A204.1 (cell line): ENCODE data around the gene SEPTIN11.
"Not testable (repeated sequence)": the region's sequence is repeated elsewhere in the genome, so short reads cannot be mapped to it uniquely, and the experiment has no call there.

Experiments used
- FAIRE-seq: peaks from 2 replicates; lab custom pipeline; 2012; peaks lifted over from hg19 to GRCh38; lab: Jason Lieb, UNC

SEPTIN11 gene

DNA sequence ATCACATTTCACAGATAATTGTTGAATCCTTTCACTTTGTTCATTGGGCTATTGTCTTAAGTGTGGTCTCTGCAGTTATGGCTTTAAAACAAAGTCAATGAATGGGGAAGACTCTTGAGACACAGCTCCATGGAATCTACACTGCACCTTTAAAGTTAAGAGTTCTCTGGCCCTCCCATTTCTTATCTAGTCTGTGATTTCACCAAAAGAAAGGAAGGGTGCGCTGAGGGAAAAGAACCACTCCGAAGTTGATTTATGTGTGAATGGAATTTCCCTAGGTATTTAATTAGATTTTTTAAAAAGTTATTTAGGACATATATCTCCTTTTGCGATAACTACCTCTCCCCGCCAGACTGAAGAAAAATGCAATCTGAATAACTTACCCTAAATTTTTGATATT is 2.5 kb downstream of the SEPTIN11 start:
- FAIRE-seq: no peak

DNA sequence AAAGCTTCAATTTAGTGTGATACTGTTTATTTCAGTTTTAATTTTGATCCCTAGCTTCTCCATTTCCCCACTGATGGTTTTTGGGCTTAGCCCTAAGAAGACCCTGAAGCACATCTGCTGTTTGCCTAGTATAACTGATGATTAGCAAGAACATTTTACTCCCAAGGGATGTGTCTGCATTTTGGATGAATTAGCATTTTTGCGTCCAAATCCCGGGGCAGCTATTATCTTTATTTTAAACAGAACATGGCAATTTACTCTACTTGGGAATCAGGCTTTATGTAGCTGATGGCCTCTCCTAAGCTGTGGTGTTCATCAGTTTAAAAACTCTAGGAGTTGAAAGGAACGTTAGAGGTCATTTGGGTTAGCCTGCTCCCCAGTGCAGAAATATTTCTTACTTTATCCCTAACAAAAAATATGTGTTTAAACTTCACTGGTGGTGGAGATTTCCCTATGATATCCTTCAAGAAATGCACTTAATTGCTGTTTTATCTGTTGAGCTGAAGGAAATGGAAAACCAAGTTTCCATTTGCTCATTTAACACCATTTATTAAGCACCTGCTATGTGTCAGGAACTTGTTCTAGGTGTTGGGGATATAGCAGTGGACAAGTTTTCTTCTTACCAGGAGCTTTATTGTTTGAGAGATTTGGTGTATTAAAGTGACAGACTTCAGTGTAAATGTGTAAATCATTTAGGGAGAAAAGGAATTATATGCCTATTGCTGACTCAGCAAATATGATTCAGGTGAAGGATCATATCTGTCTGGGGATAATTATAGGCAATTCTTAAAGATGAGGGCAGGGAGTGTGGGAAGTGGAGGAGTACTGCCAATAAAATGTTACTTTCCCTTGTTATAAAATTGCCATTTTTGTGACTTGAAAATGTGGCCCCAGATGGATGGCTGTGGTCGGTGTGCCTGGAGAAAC is 3.4 kb downstream of the SEPTIN11 start:
- no peak for FAIRE-seq

DNA sequence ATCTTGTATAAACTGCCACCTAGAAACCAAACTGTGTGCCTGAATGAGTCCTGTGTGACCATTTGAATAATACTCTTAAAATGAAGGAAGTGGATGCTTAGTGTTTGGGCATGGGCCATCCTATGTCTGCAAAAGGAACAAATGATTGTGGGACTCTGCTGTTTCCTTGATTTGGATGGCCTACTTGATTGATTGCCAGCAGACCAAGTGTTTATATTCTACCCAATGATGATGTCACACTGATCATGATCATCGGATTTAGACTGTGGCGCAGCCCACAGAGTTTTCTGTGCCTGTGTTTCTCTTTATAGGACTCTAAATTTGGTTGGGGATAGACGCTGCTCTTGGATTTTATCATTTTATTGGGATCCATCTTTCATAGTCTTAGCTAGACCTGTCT is 4.4 kb downstream of the SEPTIN11 start:
- FAIRE-seq: no peak

DNA sequence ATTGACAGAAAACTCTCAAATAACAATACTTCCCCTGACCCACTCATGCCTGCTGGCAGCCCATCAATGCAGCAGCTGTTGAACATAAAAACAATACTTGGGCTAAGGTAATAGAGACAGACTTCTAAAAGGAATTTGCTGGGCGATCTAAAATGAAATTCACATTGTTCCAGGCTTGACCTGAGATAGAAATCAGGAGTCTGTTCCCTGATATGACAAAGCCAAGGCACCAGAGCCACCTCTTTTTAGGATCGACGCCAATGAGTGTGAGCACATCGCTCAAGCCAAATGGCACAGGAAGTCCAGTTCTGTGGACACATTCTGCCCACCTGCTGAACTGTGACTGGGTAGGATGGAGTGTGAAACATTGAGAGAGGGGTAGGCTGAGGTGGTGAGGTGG is 4.9 kb downstream of the SEPTIN11 start:
- no peak for FAIRE-seq

DNA sequence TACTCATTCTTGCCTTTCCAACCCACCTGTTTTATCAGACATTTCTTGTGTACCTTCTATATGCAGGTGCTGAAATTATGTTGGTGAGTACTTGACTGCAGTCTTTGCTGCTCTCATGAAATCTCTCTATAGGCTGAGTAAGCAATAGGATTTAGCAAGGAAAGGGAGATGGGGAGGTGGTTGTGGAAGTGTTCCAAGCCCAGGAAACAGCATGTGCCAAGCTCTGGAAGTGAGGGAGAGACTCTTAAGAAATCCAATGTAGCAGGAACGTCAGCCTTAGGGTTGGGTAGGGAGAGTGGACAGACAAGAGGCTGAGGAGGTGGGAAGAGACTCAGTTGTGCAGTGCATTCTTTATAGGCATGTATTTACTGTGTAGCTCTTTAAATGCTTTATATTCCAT is 5.6 kb downstream of the SEPTIN11 start:
- no peak for FAIRE-seq

DNA sequence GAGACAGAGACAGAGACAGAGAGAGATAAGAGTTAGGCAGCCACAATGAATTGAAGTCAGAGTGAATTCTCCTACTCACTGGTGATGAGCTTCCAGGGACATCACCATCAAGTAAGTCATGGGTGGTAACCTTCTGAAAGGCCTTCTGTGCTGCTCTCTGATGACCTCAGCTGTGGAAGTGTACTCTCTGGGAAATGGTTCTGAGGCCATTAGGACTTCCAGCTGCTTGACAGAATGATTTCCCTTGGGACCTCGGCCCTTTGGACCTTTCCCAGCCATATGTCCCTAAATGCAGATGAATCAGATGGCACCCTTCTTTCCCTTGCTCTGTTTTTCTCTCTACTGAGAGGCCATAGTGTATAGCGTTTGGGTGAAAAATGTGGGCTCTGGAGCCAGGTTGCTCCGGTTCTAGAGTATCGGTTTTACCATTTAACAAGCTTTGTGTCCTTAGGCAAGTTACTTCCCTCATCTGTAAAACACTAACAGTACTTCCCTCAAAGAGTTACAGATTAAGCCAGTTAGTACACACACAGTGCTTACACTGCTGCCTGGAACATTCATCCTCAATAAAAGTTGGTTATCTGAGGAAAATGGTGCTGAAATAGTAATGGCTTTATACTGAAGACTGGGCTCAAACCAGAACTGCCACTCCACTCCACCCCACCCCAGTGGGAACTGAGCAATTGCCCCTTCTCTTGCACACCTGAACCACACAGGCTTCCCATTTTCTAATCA is 7.6 kb downstream of the SEPTIN11 start:
- no peak for FAIRE-seq

DNA sequence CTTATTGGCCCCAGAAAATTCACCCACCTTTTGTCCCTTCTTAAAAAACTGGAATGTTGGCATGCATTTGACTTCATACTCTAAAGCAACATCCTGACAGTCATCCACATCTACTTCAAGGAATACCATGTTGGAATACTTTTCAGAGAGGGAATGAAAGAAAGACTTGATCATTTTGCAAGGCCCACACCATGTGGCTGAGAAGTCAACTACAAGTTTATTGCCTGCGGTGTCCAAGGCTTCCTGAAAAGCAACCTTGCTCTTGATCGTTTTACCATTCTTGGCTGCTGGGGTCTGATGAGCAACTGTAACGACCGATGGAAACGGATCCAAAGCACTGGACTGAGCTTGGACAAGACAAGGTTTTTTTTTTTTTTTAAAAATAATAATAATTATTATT is 9.3 kb downstream of the SEPTIN11 start:
- FAIRE-seq: no peak

DNA sequence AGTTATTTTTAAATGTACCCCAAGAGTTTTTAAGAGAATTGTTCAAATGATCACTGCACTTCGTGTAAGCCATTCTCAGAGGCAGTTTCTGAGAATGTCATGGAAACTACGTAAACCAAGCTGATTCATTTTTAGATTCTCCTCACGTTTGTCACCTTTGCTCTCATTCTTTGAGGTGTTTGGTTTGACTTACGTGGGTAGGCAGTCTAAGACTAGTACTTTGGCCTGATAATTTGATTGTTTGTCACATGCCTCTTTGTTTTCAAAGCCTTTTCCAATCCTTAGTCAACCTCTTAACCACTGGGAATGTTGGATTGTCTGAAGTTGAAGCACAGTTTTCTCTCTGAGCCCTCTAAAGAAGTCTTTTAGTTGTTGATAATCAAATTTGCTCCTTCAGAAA is 10.5 kb downstream of the SEPTIN11 start:
- no peak for FAIRE-seq

DNA sequence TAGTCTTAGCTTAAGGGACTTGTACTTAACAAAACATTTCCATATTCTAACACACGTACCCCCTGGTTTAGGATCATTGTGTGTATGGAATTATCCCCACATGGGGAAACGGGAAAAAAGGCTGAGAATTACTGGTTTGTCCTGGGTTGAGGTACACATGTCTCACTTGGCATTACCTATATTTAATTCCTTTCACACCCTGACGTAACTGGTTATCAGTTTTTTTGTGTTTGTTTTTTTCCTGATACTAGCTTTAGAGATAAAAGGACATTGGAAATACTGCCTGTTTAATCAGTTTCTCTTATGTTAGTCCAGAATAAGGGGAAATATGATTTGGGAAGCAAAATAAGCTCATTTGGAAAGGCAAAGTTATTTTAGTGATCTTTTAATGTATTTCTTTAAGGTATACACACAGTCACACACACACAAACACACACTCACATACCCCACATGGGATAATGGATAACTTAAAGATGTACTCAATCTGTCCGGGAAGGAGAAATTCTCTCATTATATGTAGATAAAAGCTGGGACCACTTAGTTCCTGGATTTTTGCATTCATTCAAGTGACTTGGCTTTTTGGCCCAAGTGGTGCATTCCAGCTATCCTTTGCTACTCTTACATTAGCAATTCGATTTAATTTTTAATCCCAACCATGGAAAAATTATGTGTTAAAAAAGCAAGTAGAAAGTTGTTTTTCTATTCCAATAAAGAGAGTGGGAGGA is 13.0 kb downstream of the SEPTIN11 start:
- no peak for FAIRE-seq

DNA sequence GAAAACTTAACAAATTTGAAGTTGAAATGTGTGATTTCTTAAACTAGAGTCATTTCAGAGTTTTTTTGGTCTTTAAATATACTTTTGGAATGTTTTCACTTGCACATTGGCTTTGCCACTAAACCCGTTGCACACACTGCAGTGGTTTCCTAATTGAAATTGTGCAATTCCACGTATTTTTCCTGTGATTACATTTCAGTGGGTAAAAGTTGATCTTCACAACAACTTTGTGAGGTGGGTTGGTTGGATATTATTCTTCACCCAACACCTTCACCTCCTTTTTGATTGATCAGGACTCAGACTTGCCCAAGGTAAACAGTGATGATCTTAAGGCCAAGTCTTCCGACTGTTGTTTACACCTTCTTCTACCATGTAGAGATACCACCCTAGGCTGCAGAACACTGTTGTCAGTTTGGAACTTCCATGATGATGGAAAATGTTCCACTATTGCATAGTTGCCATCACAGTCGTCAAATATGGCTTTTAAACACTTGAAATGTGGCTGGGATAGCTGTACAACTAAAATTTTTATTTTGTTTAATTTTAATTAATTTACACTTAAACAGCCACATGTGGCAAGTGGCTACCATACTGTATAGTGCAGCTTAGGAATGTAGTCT is 13.7 kb downstream of the SEPTIN11 start:
- FAIRE-seq: no peak

DNA sequence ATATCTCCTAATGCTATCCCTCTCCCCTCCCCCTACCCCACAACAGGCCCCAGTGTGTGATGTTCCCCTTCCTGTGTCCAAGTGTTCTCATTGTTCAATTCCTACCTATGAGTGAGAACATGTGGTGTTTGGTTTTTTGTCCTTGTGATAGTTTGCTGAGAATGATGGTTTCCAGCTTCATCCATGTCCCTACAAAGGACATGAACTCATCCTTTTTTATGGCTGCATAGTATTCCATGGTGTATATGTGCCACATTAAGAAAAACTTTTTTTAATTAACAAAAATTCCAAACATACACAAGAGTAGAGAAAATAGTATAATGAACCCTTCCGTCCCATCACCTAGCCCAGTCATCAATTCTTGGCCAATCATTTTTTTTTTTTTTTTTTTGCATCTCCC is 14.4 kb downstream of the SEPTIN11 start:
- FAIRE-seq: not testable (repeated sequence)

DNA sequence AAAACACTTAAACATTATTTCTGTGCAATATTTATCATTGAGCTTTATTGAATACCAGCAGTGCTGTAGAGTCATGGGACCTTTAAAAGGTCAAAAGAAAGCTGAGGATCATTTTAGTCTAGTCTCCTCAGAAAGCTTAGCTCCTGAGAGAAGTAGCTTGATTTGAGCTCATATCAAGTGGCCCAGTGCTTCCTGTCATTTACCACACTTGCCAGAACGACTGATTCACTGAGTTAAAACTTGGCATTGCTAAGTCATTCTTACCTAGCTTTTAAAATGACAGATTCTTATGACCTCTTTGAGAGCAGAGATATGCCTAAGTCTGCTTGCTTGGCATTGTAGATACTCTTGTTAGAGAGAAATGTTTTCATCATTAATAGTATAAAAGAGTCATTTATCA is 15.2 kb downstream of the SEPTIN11 start:
- FAIRE-seq: no peak

DNA sequence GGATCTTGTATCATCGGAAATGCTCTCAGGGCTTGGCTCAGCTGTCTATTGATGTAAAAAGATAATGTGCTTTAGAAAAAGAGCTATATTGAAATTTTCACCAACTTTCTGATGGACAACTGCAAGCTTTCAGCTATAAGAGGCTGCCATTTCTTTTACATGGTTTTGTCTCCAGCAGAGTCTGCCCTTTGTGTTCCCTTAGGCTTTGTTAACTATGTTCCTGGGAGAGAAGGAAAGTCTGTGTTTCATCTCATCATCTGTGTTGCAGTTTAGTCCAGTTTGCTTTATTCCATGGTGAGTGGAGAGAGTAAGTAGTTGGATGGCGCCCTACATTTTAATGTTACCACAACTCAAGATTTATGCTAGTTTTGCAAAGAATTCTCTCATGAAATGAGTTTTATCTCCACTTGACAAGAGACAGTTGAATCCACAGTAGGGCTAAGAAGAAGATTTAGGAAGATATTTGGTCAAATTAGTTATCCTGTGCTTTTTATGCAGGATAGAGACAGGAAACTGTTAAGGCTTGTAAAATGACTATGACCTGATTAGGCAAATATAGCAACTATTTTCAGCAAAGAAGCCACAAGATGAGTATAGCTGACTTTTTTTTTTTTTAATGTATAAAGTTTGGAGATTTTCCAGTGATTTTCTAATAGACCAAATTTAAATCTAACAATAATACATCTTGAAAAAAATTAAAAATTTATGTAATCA is 16.5 kb downstream of the SEPTIN11 start:
- FAIRE-seq: no peak

DNA sequence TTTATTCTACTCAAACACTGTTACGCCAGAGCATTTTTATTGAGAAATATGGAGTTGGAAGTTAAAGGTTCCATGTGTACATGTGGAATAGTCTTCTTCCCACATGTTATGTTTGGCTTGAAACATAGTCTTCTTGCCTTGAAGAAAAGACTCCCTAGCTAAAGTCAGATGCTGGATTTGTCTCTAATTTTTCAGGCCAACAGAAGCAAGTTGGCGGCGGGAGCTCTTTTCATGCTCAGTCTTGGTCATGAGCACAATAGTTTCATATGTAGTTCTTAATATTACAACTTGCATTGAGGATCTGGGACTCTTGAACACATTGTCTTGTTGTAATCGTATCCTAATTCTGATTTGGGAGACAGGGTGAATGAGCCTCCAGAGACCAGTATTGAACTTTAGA is 19.4 kb downstream of the SEPTIN11 start:
- no peak for FAIRE-seq

DNA sequence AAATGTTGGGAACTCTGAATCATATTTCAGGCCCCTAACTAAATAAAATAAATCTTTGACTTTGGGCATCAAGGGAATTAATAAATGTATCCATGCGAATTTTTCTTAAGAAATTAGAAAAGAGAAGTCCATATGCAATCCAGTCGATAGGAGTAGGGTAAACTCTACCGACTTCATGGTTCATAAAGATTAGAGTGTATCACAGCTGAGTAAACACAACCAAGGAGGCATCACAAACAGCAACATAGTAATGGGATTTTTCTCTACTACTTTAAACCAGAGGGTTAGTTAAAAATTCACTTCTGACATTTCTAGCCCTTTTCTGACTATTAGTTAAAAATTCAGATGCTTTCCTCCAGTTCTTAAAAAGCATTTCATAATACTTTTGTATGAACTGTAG is 19.9 kb downstream of the SEPTIN11 start:
- FAIRE-seq: no peak

DNA sequence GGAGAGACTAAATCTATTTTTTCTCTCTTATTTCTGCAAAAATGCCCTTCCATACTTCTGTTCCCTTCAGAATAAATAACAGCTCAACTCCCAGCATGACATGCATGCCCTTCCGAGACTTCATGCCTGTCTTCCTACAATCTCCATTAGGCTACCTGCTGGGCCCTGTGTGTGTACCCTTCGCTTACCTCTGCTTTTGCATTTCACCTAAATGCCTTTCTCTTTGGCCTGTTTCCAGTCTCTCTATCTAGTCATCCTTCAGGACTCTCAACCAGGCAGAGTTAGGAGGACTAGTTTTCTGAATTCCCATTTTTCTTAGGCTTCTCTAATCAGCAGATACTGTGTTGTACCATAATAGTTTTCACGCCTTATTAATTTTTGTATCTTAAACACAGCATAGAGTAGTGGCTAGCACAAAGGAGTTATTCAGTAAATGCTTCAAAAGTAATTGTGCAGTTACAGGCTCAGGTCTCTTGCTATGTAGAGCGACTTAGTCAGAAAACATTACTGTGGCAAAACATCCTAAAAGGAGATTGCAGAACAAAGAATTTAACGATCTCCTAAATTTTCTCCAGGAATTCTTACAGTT is 20.5 kb downstream of the SEPTIN11 start:
- no peak for FAIRE-seq

DNA sequence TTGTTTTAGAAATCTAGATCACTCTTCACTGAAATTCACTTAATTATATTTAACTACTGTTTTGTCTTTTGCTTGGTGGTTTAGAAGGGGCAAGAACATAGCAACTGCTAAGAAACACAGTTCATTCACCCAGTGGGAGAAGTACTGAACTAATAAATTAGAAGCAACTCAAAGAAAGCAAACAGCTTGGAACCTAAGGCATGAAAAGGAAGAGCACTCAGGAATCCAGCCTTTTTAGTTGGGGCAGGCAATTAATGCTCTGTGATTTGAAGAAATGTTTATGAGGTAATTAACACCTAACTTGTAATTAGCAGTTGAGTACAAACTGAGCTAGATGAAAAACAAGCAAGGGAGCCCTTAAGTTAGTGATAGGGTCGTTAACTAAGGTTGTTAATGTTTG is 22.8 kb downstream of the SEPTIN11 start:
- no peak for FAIRE-seq

DNA sequence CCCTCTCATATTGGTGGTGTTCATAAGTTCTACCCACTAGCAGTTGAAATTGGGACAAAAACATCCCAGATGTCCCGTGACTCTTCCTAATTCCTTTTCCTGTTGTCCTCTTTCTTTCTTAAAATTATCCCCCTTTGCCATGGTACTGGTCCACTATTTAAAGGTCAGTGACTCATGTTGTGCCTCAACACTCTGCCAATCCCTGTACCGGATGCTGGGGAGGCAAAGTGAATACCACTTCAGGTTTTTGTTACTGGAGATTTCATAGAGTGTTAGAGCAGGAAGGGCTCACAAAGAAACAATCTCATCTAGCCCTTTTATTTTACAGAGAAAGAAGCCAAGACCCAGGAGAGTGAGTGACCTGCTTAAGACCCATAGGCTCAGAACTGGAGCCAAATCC is 24.6 kb downstream of the SEPTIN11 start:
- FAIRE-seq: no peak

DNA sequence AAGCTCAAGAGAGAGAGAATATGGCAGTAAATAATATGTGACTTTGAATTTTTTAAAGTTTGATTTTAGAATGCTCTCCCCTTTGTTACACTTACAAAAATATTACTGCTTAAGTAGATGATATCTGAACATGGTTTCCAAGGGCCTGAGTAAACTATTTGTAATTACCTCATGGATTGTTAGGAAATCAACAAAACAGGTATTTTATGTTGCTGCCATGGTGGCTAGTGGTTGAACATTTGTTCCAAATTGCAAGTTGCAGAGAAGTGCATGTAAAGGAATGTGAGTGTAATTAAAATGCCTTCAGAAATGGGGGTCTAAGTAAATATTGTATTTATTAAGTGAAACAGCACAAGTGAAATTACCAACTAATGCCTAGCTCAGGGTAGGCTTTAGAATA is 27.6 kb downstream of the SEPTIN11 start:
- no peak for FAIRE-seq

DNA sequence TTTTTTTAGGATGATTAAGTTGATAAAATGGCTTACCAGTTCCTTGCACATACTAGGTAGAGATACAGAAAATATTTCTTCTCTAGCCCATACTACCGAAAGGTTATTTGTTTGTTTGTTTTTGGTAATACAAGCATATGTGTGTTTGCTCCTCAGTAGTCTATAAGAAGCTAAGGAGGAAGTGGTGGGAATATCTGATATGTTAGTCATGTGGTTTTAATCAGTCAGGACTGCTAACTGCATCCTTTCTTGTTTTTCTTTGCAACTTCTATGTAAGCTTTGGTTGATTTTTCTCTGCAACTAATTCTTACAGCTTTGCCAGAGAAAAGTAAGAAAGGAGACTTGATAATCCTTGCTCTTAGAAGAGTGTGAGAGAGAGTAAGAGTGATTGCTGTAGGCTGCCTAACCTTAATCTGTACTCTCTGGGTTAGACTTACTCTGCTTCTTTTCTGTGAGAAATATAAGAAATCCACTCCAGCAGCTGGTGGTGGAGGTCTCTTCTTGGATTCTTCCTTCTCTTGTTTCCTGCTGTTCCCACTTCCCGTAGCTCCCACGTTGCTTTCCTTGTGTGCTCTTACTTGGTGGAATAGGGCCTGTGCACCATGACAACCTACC is 28.3 kb downstream of the SEPTIN11 start:
- no peak for FAIRE-seq

DNA sequence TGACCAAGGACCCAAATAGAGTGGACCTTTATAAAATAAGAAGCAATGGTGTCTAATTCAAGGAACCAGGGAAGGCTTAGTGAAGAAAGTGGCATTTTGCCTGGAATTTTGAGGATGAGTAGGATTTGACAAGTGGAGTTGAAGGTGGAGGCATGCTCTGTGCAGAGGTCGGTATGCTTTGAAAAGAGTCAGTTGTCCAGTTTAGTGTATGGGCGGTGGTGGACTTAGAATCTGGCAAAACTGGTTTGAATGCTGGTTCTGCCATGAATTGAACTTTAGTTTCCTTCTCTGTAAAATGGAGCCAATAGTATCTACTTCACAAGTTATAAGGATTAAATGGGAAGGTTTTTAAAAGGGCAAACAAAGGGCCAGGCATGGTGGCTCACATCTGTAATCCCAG is 29.7 kb downstream of the SEPTIN11 start:
- FAIRE-seq: no peak
